ENCODE results near the gene SAFB. TPM values are rescaled to one million over a fixed set of nuclear protein-coding genes. Genes with fewer than 3 reads are reported as not detected.

The SAFB gene
- total and polyA plus RNA-seq, 2 of the 4 experiments (the other 2 are of a cell fraction), result 18.5 to 41.2 TPM

GRCh38 chr19:5678071-5678718, 55.3 kb downstream of the SAFB start:
- no peak overlapping the region for H3K14ac ChIP-seq (replicated peaks; ENCODE audit: low read depth, low read length)
- H3K4ac ChIP-seq (ENCODE audit: low read depth, low read length), result no peak overlapping the region
- no peak for TF ChIP-seq CTCF (conservative IDR thresholded peaks at IDR 0.05; ENCODE audit: low read depth, low read length)
- TF ChIP-seq MAFK (IDR thresholded peaks at IDR 0.05; ENCODE audit: low read depth, low read length), result no peak
- no peak for TF ChIP-seq CEBPB (IDR thresholded peaks at IDR 0.05; ENCODE audit: low read depth, low read length)
- no peak for TF ChIP-seq NFE2L2 (IDR thresholded peaks at IDR 0.05; ENCODE audit: low read depth, low read length)
- TF ChIP-seq POLR2A (IDR thresholded peaks at IDR 0.05; ENCODE audit: low read depth, low read length), result no peak
- TF ChIP-seq BHLHE40 (IDR thresholded peaks at IDR 0.05; ENCODE audit: low read depth, low read length), result no peak
- no peak for DNase-seq
- H4K20me1 ChIP-seq (ENCODE audit: insufficient read depth, low read length), result no peaks in the 10 kb centered on the region; the same call in 1 of the 2 replicates
- in situ Hi-C loops (cut with MboI; ENCODE audit: low sequenced_read_pairs), result no loop called here
- no peak overlapping the region for H2AK9ac ChIP-seq (replicated peaks; ENCODE audit: low read depth, low read length, poor library complexity)
- H3K18ac ChIP-seq (ENCODE audit: low read depth, low read length), result no peak overlapping the region
- dilution Hi-C loops (cut with HindIII; ENCODE audit: low sequenced_read_pairs, unreplicated experiment), result no loop called here
- H3K23ac ChIP-seq (ENCODE audit: low read depth, low read length), result no peak overlapping the region
- H3K9ac ChIP-seq (ENCODE audit: low read depth, low read length), result no peak overlapping the region
- no peak overlapping the region for H3K27ac ChIP-seq (ENCODE audit: insufficient read depth, low read length)
- H3K4me1 ChIP-seq (ENCODE audit: control insufficient read depth, insufficient read depth, low read length), result peaks cover 7% of the 10 kb centered on the region
- intact Hi-C loops (cut with micrococcal nuclease), result no loop called here
- no peak for ATAC-seq (ENCODE audit: low read depth)
- no peak overlapping the region for H2BK120ac ChIP-seq (ENCODE audit: low read depth, low read length)
- POLR2A ChIA-PET (ENCODE audit: unreplicated experiment), result no interaction called here
- no peak overlapping the region for H2AK5ac ChIP-seq (ENCODE audit: low read depth, low read length)
- no peak overlapping the region for H4K5ac ChIP-seq (ENCODE audit: low read depth, low read length)
- no peak overlapping the region for H2BK20ac ChIP-seq (ENCODE audit: low read depth, low read length)
- no peaks in the 10 kb centered on the region for H3K9me3 ChIP-seq (ENCODE audit: control insufficient read depth, insufficient read depth, low read length)
- H3K79me1 ChIP-seq (ENCODE audit: low read depth in 1 of 2, low read length in 2 of 2), result peaks cover 15 to 19% of the 10 kb centered on the region in 2 experiments; a peak in 3 of 4 replicates
- H3K36me3 ChIP-seq (ENCODE audit: control insufficient read depth, insufficient read depth, low read length), result no peaks in the 10 kb centered on the region
- H2AFZ ChIP-seq (replicated peaks; ENCODE audit: low read length, poor library complexity), result no peak overlapping the region
- BruUV-seq (replicated peaks), result no TSS peak
- peaks cover 7% of the 10 kb centered on the region; the same call in 1 of the 2 replicates for H3K9me1 ChIP-seq (ENCODE audit: insufficient read depth, low read length)
- H4K91ac ChIP-seq (ENCODE audit: insufficient read depth, low read depth, low read length), result no peak overlapping the region
- no peak overlapping the region for H4K8ac ChIP-seq (ENCODE audit: low read depth in 2 of 2, low read length in 2 of 2)
- no peak overlapping the region for H2BK15ac ChIP-seq (ENCODE audit: low read depth, low read length)
- H3K4me2 ChIP-seq (ENCODE audit: low read depth, low read length), result no peak overlapping the region
- CTCF ChIA-PET, result no interaction called here
- no peak overlapping the region for H3K4me3 ChIP-seq (ENCODE audit: insufficient read depth, low read depth, low read length)
- H3K56ac ChIP-seq (ENCODE audit: extremely low read depth, insufficient read depth, low read length), result no peak overlapping the region
- no peaks in the 10 kb centered on the region for H3K27me3 ChIP-seq (ENCODE audit: control insufficient read depth, insufficient read depth, low read length)
- 100% methylated on average over 4 of the region's 22 CpGs; no CpG with 5 or more reads in 1 of the 2 experiments for WGBS, 2 experiments (ENCODE audit: extremely low coverage in 2 of 2, insufficient read length in 1 of 2)
- no peak overlapping the region for H2BK5ac ChIP-seq (ENCODE audit: low read depth, low read length, poor library complexity, severe bottlenecking)
